Muscle of arm (tissue), 12 donors: ENCODE results near the gene KLRF1. TPM values are rescaled to one million over a fixed set of nuclear protein-coding genes. Genes with fewer than 3 reads are reported as not detected.
"Not testable (repeated sequence)": the region's sequence is repeated elsewhere in the genome, so short reads cannot be mapped to it uniquely, and the experiment has no call there.

Source experiments
- DNase-seq: peaks from one replicate; pipeline ENCODE4 v3.0.0-alpha.2; 2013
- polyA plus RNA-seq, 12 donors: library from polyadenylated mRNA; unstranded; fragments of 120-200 nt; gene quantifications; one replicate each; pipeline ENCODE4 v1.2.1, GENCODE V29; 2013; ENCODE audit not compliant: insufficient read length in 12 of 12

KLRF1 gene
- polyA plus RNA-seq, 12 donors, result 0.14 to 0.85 (median 0.46) TPM; not detected in 4

DNA sequence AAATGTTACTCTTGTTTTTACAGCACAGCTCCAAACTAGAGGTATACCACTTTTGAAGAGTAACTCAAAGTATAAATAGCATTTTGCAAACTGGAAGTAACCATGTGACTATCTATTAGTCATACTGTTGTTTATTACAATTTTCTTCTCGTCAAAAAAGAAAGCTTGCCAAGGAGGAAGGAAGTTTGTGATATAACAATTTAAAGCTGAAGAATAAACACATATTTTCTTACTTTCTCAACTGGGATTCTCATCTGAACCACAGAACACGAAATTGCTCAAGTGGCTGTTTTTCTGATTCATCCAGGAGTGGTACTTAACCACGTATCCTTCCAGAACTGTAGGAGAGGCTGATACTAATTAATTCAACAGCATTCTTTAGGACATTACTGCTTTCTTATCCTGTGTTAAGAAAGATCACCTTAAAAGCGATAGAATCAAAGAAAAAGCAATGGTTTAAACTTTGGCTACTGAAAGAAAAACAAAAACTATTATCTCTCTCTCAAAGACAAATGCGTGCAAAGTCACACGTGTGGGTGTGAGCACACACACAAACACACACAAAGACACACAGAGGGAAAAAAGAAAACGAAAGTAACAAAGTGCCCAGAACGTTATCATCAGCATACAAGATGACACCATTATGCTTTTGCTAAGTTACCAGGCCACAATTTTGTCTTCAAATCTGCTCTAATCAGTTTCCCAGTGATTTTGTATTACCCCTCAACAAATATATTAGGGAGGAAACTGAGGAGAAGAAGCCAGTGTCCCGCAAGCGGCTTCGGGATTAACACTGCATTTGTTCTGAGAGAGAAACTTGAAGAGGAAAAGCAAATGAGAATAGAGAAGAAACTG lies 42.3 kb downstream of the KLRF1 start, which contains the start of gene CLEC2B:
Gene CLEC2B, minus strand, starts transcription at position 48 of the 855 bp plus-strand sequence.
- DNase-seq, result peak; percentile 39

GRCh38 chr12:9870286-9870866 lies 43.1 kb downstream of the KLRF1 start:
- peak; percentile 7 for DNase-seq

DNA sequence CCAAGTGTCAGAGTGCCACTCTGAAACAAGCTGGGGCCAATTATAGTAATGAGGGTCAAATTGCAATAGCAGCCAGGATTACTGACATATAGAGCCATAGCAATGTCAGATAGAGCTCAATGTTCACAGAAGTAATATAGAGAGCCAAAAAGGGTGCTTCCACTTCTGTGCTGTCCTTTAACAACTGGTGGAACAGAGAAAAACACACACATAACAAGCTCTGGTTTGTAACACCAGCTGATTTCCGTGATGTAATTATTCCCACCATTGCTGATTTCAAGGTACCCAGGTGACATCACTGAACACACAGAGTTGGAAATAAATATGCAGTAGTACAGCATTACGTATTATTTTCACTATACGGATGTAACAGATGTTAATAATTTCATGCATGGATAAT lies 44.9 kb downstream of the KLRF1 start:
- DNase-seq, result no peak

DNA sequence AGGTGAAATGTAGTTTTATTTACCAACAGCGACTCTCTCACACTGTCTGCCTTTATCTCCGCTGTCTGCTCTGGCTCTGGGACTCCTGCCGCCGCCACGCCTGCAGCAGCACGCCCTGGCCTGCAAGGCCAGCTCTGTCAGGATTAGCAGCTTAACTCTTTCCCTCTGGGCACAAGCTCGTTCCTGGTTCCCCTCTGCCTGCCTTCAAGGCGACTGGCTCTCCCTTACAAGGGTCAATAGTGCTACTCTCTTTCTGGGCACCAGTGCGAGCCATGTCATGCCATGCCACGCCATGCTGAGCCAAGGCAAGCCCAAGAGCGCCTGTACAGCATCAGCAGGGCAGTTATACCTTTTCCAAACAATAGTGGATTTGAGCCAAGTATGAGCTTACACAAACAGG lies 45.5 kb downstream of the KLRF1 start:
- peak; percentile 8 for DNase-seq

DNA sequence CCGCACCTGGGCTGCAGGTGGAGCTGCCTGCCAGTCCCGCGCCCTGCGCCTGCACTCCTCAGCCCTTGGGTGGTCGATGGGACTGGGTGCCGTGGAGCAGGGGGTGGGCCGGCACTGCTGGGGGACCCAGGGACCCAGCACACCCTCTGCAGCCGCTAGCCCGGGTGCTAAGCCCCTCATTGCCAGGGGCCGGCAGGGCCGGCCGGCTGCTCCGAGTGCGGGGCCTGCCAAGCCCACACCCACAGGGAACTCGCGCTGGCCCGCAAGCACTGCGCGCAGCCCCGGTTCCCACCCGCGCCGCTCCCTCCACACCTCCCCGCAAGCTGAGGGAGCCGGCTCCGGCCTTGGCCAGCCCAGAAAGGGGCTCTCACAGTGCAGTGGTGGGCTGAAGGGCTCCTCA lies 48.8 kb downstream of the KLRF1 start:
- not testable (repeated sequence) for DNase-seq

- DNase-seq, result no peak
Observed at GRCh38 chr12:9880532-9881078, 53.3 kb downstream of the KLRF1 start.

DNA sequence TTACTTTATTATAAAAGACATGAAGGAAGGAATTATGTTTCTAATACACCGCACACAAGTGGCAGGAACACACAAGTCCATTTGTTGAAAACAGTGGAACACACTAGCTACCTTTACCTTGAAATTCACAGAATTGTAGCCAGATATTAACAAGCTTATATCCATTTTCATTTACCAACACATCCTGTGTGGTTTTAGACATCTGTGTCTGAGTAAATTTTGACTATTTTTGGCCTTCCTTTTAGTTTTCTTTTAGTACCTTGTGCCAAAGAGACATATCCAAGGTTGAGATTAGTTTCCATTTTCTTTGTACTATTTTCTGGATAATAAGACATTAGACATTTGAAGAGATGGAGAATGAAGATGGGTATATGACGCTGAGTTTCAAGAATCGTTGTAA lies 54.0 kb downstream of the KLRF1 start, which contains the start of gene KLRF2:
Gene KLRF2, plus strand, starts transcription at position 244 of the 400 bp plus-strand sequence. Its CDS starts 107 bp downstream, at position 351.
- DNase-seq, result no peak

- no peak for DNase-seq
Observed at GRCh38 chr12:9881988-9882387, 54.7 kb downstream of the KLRF1 start.

DNA sequence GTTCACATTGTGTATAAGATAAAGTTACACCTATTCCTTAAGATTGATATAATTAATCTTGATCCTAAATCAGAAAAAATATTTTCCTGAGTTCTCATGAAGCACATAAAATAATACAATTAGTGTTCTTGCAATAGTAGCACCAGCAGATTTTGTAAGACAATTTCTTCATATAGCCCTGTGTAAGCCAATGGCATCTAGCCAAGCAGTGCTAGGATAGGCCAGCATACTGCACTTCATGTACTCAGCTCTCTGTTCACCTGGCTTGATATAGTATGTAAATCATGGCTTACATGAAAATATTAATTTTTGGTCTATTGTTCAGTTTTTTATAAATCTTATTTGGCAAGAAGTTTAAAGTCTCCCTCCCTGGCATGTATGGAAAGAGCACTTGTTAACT lies 55.9 kb downstream of the KLRF1 start:
- DNase-seq, result peak; percentile 5

DNA sequence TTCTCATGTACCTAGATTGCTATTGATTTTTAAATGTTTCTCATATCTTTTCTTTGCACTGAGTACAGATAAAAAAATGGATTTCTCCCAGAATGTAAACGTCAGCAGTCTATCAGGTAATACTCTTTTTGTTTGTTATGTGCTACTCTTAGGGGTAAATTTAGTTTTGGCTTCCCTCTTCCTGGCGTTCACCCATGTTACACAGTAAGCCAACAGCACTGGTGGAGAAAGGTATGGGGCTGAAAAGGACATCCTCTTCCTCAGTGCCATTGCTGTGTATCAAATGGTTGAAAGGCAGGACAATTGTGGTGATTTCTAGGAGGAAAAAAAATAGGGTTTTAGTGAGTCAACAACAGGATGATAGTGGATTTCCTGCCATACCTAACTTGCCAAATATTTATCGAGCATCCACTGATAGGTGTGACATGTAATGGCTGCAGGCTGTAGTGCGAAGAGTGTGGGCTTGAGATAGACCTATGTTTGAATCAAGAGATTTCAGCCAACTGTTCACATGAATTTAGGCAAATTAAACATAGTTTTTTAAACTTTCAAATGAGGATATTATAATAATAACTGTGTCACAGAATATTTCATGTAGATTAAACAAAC lies 61.5 kb downstream of the KLRF1 start:
- no peak for DNase-seq

Other genes starting within 250 kb of the KLRF1 start
- gene KLRB1, start 219.6 kb upstream of the KLRF1 start, polyA plus RNA-seq, result 1 to 10 TPM in 3 of 12 donors, under 1 TPM in 7, not detected in 2; 0.14 to 2.0 (median 0.81) TPM
- gene CLEC2D, start 157.8 kb upstream of the KLRF1 start, polyA plus RNA-seq, result 10 to 100 TPM in 5 of 12 donors, 1 to 10 TPM in 6, not detected in 1; 3.0 to 25.2 (median 9.2) TPM
- gene CLECL1, start 94.4 kb upstream of the KLRF1 start, polyA plus RNA-seq, result under 1 TPM in 2 of 12 donors, not detected in 10; 0.21 to 0.91 TPM
- 1 to 10 TPM in 6 of 12 donors, under 1 TPM in 4, not detected in 2; 0.66 to 5.8 (median 1.1) TPM for gene CD69, start 66.6 kb upstream of the KLRF1 start, polyA plus RNA-seq
- gene CLEC2B, start 41.9 kb downstream of the KLRF1 start, polyA plus RNA-seq, result 1 to 10 TPM in 10 of 12 donors, not detected in 2; 1.3 to 7.2 (median 1.9) TPM
- under 1 TPM in 2 of 12 donors, not detected in 10; 0.25 to 0.47 TPM for gene KLRF2, start 54.0 kb downstream of the KLRF1 start, polyA plus RNA-seq
- 1 to 10 TPM in 2 of 12 donors, not detected in 10; 1.1 to 4.1 TPM for gene CLEC2A, start 104.9 kb downstream of the KLRF1 start, polyA plus RNA-seq
- 1 to 10 TPM in 3 of 12 donors, under 1 TPM in 6, not detected in 3; 0.35 to 1.9 (median 0.61) TPM for gene CLEC12A, start 143.9 kb downstream of the KLRF1 start, polyA plus RNA-seq
- under 1 TPM in 6 of 12 donors, not detected in 6; 0.13 to 0.36 (median 0.31) TPM for gene CLEC1B, start 171.6 kb downstream of the KLRF1 start, polyA plus RNA-seq
- gene CLEC12B, start 183.1 kb downstream of the KLRF1 start, polyA plus RNA-seq, result under 1 TPM in 3 of 12 donors, not detected in 9; 0.07 to 0.25 (median 0.14) TPM
- gene CLEC9A, start 203.2 kb downstream of the KLRF1 start, polyA plus RNA-seq, result 1 to 10 TPM in 1 of 12 donors, under 1 TPM in 9, not detected in 2; 0.11 to 2.0 (median 0.25) TPM